IPS-NIHi7 (cell line): ENCODE measurements around the gene RBM4.
A peak's percentile ranks its signal among the peaks of the same experiment; 100 is the strongest.
"Not testable (repeated sequence)": the region's sequence is repeated elsewhere in the genome, so short reads cannot be mapped to it uniquely, and the experiment has no call there.

ENCODE experiments used
- DNase-seq: peaks from one replicate; pipeline ENCODE4 v3.0.0; 2012; ENCODE audit warnings: mixed read lengths; ENCODE audit errors: extremely low spot score

Gene RBM4

GRCh38 chr11:66638177-66639065 lies at the start of gene RBM4:
TSS of gene RBM4 (plus strand) at chr11:66638703. CDS start at chr11:66639712, 1,009 bp downstream.
- peak; percentile 99 for DNase-seq

GRCh38 chr11:66589315-66589714 lies 49.2 kb upstream of the RBM4 start:
- not testable (repeated sequence) for DNase-seq

DNA sequence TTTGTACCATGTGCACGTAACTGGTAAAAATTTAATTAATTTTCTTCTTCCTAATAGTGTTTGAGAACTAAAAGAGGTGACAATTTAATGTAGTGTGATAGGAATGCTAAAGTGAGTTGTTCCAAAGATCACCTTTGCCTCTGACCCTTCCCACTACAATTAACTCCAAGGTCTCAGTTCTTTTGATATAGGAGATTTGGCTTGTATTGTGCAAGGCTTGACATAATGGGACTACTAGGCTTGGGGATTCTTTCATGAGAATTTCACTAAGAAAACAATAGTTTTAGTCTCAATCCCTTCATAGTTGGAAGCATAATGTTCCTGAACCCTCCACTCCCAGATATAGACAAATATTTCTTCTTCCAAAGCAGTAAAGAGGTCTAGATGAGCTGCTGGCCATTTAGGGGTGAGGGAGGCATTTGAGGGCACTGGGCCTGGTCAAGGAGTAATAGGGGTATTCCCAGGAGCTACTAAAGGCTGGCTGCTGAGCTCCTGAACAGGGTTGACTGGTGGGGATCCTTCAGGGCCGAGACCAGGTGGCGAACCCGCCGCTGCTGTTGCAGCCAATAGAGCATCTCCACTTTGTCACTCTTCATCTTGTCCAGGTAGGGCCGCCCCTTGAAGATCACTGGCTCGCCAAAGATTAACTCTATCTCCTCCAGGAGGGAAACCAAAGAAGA lies 48.4 kb upstream of the RBM4 start:
- no peak for DNase-seq

- DNase-seq, result no peak
Measured at GRCh38 chr11:66591175-66591574, 47.3 kb upstream of the RBM4 start.

- DNase-seq, result peak; percentile 100
Measured at GRCh38 chr11:66592457-66593302, 45.8 kb upstream of the RBM4 start, which contains the start of the genes CCDC87 and CCS. TSS of gene CCDC87 (minus strand) at chr11:66593063. CDS start at chr11:66593015, 48 bp downstream. TSS of gene CCS (plus strand) at chr11:66593185. CDS start at chr11:66593262, 77 bp downstream.

DNA sequence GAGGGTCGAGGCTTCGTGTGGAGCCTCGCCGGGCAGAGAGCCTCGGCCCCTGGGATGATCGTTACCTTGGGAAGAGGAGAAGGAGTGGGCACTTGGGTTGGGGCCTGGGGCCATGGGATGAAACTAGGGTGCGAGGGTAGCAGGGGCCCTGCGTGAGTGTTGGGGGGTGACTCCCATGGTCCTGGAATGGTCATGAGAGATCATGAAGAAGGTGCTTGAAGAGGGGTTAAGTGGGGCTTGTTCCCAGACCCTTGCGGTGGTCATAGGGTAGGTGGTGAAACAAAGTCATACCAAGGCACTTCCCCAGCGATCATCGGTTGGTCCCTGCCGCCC lies 45.2 kb upstream of the RBM4 start:
- DNase-seq, result peak; percentile 23

GRCh38 chr11:66593650-66594049 lies 44.9 kb upstream of the RBM4 start:
- no peak for DNase-seq

DNA sequence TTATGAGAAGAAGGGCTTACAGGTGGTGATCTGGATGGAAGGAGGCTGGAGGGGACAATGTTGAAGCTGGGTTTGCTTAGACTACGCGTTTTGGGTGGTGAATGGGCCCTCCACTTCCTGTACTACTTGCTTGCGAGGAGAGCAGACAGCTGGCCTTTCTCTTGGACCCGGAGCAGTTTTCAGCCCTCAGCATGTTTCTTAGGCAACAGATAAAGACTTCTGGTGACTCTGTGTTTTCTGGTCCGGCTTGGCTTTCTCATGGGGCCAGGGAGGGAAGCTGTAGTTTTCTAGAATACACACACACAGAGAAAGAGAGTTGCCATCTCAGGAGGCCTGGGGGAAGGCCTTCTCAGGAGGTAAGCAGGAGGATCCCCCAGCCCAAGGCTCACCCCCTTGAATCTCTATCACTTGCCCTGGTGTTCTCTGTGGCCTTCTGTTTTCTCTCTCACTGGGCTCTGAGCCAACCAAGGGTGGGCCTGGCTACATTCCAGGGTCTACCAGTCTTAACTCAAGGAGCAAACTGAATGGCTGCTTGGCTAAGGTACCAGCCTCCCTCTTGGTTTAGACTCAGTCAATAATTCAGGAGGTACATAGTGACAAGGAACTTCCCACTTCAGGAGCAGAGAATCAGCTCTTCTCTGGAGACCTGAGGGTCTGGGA lies 43.1 kb upstream of the RBM4 start:
- DNase-seq, result no peak

GRCh38 chr11:66598993-66599392 lies 39.5 kb upstream of the RBM4 start:
- DNase-seq, result no peak

- no peak for DNase-seq
Measured at GRCh38 chr11:66600219-66600618, 38.3 kb upstream of the RBM4 start.

DNA sequence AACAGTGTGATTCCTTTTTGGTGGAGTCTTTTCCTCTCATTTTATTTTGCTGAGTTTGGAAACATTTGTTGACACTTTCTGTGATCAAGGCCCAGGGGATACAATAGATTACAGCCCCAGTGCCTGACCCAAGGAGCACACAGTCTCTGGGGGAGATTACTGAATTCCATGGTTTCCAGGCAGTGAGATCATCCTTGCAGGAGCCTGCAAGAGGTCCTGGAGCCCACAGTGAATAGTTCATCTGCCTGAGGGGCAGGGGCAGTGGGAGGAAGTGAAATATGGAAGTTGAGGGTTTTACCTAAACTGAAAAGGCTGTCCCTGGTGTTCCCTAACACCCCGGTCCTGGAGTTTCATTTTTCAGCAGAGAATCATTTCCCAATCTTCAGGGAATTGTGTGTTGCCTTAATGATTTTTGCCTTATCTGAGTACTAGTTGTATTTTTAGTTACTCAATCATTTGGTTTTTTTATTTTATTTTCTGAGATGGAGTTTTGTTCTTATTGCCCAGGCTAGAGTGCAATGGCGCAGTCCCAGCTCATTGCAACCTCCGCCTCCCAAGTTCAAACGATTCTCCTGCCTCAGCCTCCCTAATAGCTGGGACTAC lies 37.8 kb upstream of the RBM4 start:
- DNase-seq, result no peak

DNA sequence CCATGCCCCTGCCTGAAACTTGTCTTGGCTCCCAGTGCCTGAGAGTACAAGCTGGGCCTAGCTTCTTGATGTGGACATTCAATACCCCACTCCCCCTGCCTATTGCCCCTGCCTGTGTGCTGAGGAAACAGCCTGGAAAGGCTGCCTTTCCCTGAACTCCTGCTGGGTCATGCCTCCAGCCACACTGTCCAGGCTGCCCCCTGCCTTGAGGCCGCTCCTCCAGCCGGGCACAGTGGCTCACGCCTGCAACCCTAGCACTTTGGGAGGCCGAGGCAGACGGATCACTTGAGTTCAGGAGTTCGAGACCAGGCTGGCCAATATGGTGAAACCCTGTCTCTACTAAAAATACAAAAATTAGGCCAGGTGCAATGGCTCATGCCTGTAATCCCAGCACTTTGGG lies 35.4 kb upstream of the RBM4 start:
- DNase-seq, result no peak

DNA sequence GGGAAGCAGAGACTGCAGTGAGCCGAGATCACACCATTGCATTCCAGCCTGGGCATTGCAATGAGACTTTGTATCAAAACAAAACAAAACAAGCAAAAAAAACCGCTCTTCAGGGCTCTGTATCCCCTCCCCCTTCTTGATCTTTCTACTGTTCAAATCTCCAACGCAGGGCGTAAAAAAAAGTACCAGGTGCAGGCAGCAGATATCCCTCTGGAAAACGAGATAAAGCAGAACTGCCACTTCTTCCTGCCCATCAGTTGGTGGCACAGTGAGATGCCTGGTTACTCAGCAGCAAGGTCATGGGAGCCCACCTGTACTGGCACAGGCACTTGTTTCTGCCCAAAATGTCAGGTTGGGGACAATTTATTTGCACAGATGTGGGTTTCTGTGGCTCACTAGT lies 34.3 kb upstream of the RBM4 start:
- no peak for DNase-seq

- not testable (repeated sequence) for DNase-seq
Measured at GRCh38 chr11:66606608-66607007, 31.9 kb upstream of the RBM4 start.

GRCh38 chr11:66607126-66607834 lies 31.2 kb upstream of the RBM4 start:
- DNase-seq, result no peak

GRCh38 chr11:66609721-66610617 lies 28.5 kb upstream of the RBM4 start:
- no peak for DNase-seq

GRCh38 chr11:66612458-66612857 lies 26.0 kb upstream of the RBM4 start:
- DNase-seq, result no peak

- DNase-seq, result no peak
Measured at GRCh38 chr11:66614073-66614472, 24.4 kb upstream of the RBM4 start.

- DNase-seq, result peak; percentile 100
Measured at GRCh38 chr11:66616379-66617154, 21.9 kb upstream of the RBM4 start, which contains the start of gene RBM14. TSS of gene RBM14 (plus strand) at chr11:66616630. CDS start at chr11:66616721, 91 bp downstream.
